Heart left ventricle (tissue), 13 donors: ENCODE data around the gene ACMSD.

ENCODE experiments used
- CTCF ChIP-seq, 12 donors: fragments of 200-600 bp; sonication (generic) in 4 of 12; IDR thresholded peaks; one replicate each; pipeline versions ENCODE4 v1.5.0 to v1.8.0; 2018 to 2022; ENCODE audit warnings: antibody characterized with exemption in 12 of 12, mild to moderate bottlenecking in 5 of 12
- POLR2A ChIP-seq, 2 donors: fragments of 450-650 bp; IDR thresholded peaks; one replicate each; pipeline ENCODE4 v1.6.1; 2017; ENCODE audit warnings: antibody characterized with exemption in 2 of 2, mild to moderate bottlenecking in 2 of 2, moderate library complexity in 2 of 2
- donor health status: ischemic (EF 13 %, LVEDD 7.1; RV severe dilation, severe dysfunction).
- donor health status: DM: no; HTN: yes; CAD: no.
- donor health status: DM: no; HTN: no; CAD: no.
- donor health status: ischemic (EF 25% LVEDD 6.9; RV normal size, moderate dysfunction).
- donor health status: ischemic (EF 25% LVEDD 5.7; RV mildly dilated, moderate dysfunction).
- donor health status: ischemic (EF 35%, LVEDD 5.7; RV mildly dilated, moderate dysfunction).
- donor health status: nonischemic (EF 11% LVEDD 7.7; RV severe dilation, severe dysfunction).
- donor health status: DM: yes; HTN: yes; CAD: no.
- donor health status: PGD.
- donor health status: ischemic (EF 29% LVEDD 5.4; RV normal size, mild dysfunction).
- donor health status: nonischemic (EF 23%, LVEDD 6.1; RV moderate dilation, normal function).

DNA sequence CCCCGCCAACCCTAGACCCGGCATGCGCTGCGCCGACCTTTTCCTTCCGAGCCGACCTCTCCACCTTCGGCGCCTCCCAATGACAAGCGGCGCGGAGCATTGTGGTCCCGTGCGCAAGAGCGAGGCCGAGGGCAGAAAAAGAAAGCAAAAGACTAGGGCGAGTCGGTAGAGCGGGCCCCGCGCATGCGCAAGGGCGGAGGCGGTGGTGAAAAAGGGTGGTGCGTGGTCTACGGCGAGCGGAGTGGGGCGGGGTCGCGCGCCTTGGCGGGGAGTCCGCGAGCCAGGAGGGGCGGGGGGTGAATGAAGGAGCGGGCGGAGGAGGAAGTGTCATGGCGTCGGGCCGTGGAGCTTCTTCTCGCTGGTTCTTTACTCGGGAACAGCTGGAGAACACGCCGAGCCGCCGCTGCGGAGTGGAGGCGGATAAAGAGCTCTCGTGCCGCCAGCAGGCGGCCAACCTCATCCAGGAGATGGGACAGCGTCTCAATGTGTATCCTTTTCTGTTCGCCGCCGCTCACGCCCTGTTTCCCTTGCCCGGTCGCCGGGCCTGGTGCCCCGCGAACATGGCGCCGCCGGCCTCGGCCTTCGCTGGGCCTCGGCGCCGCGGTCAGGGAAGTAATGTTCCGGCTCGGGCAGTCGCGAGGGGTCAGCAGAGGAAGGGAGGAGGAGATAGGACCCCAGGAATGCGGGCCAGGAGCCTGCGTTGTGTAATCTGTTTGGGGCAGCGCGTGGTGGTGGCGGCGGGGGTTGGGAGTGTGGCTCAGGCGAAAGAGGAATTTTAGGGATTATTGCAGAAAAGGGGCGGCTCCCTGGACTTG lies 80.3 kb downstream of the ACMSD start, which contains the start of gene CCNT2:
- TF ChIP-seq CTCF (IDR thresholded peaks at IDR 0.05) (peak in 4 of 12 donors; percentile 6 to 28 (median 14)), POLR2A (IDR thresholded peaks at IDR 0.05) (no peak)
